ENCODE results near the gene ZCCHC10. TPM values are rescaled to one million over a fixed set of nuclear protein-coding genes. Genes with fewer than 3 reads are reported as not detected.
"Not testable (repeated sequence)": the region's sequence is repeated elsewhere in the genome, so short reads cannot be mapped to it uniquely, and the experiment has no call there.

The ZCCHC10 gene
- total RNA-seq, 2 donors from 2014 or later = 16.8 to 40.0 TPM

- Histone ChIP-seq H3K27ac (no peak overlapping the region), H3K36me3 (no peaks in the 10 kb centered on the region), H3K4me1 (ENCODE audit: control insufficient read depth in 1 of 2, low read depth in 2 of 2) (peaks cover 0 to 6% of the 10 kb centered on the region in 2 donors), H3K27me3 (replicated peaks; ENCODE audit: insufficient read depth) (no peaks in the 10 kb centered on the region), H3K9me3 (no peaks in the 10 kb centered on the region), H3K4me3 (no peak overlapping the region)
- DNase-seq (ENCODE audit: low spot score) (no peak), ATAC-seq (ENCODE audit: insufficient number of reproducible peaks, low FRiP score, low read depth) (no peak)
- TF ChIP-seq CTCF (IDR thresholded peaks at IDR 0.05) = no peak
Observed at GRCh38 chr5:132996307-132996706, 30.0 kb downstream of the ZCCHC10 start.

- ATAC-seq (ENCODE audit: insufficient number of reproducible peaks, low FRiP score, low read depth) (no peak), DNase-seq (ENCODE audit: low spot score) (no peak)
- no peak overlapping the region for H3K27ac ChIP-seq
- H3K36me3 ChIP-seq = no peaks in the 10 kb centered on the region
- H3K4me1 ChIP-seq (ENCODE audit: control insufficient read depth in 1 of 2, low read depth in 2 of 2) = no peaks in the 10 kb centered on the region
- no peaks in the 10 kb centered on the region for H3K9me3 ChIP-seq
- no peak for TF ChIP-seq CTCF (IDR thresholded peaks at IDR 0.05)
- H3K4me3 ChIP-seq = no peak overlapping the region
- H3K27me3 ChIP-seq (replicated peaks; ENCODE audit: insufficient read depth) = no peaks in the 10 kb centered on the region
Observed at GRCh38 chr5:132987531-132988408, 38.6 kb downstream of the ZCCHC10 start.

- H3K4me3 ChIP-seq; H3K36me3 ChIP-seq; H3K9me3 ChIP-seq; H3K4me1 ChIP-seq (ENCODE audit: control insufficient read depth in 1 of 2, low read depth in 2 of 2); H3K27me3 ChIP-seq (replicated peaks; ENCODE audit: insufficient read depth); H3K27ac ChIP-seq; DNase-seq (ENCODE audit: low spot score); ATAC-seq (ENCODE audit: insufficient number of reproducible peaks, low FRiP score, low read depth): not testable (repeated sequence)
Observed at GRCh38 chr5:132982971-132983370, 43.4 kb downstream of the ZCCHC10 start.

- no peaks in the 10 kb centered on the region for H3K36me3 ChIP-seq
- H3K4me1 ChIP-seq (ENCODE audit: control insufficient read depth in 1 of 2, low read depth in 2 of 2) = no peaks in the 10 kb centered on the region
- no peak overlapping the region for H3K4me3 ChIP-seq
- H3K27me3 ChIP-seq (replicated peaks; ENCODE audit: insufficient read depth) = no peaks in the 10 kb centered on the region
- no peak overlapping the region for H3K27ac ChIP-seq
- ATAC-seq (ENCODE audit: insufficient number of reproducible peaks, low FRiP score, low read depth) = no peak
- DNase-seq (ENCODE audit: low spot score) = no peak
- TF ChIP-seq CTCF (IDR thresholded peaks at IDR 0.05) = no peak
- H3K9me3 ChIP-seq = no peaks in the 10 kb centered on the region
Observed at GRCh38 chr5:132981288-132981687, 45.1 kb downstream of the ZCCHC10 start.

- no peak overlapping the region for H3K27ac ChIP-seq
- no peak for ATAC-seq (ENCODE audit: insufficient number of reproducible peaks, low FRiP score, low read depth)
- TF ChIP-seq CTCF (IDR thresholded peaks at IDR 0.05) = no peak
Observed at GRCh38 chr5:132979976-132980375, 46.4 kb downstream of the ZCCHC10 start.

More at GRCh38 chr5:132979976-132980375, 46.4 kb downstream of the ZCCHC10 start:
- Histone ChIP-seq H3K4me1 (ENCODE audit: control insufficient read depth in 1 of 2, low read depth in 2 of 2) (no peaks in the 10 kb centered on the region), H3K9me3 (no peaks in the 10 kb centered on the region), H3K36me3 (no peaks in the 10 kb centered on the region), H3K4me3 (no peak overlapping the region), H3K27me3 (replicated peaks; ENCODE audit: insufficient read depth) (no peaks in the 10 kb centered on the region)
- DNase-seq (ENCODE audit: low spot score) = no peak

Data from thoracic aorta (tissue), 2 donors.